HT1080 (cell line): Measurements from ENCODE around the gene EXOC1L. TPM values are rescaled to one million over a fixed set of nuclear protein-coding genes. Genes with fewer than 3 reads are reported as not detected.
"Not testable (repeated sequence)": the region's sequence is repeated elsewhere in the genome, so short reads cannot be mapped to it uniquely, and the experiment has no call there.

Source experiments
- DNase-seq: peaks from one replicate; pipeline ENCODE4 v3.0.0-alpha.2; 2015; ENCODE audit warnings: low read depth
- total RNA-seq: library from RNA; depleted of rRNA; stranded (reverse); fragments of >200 nt; shearing (Covaris generic); gene quantifications from 2 replicates; pipeline ENCODE4 v1.2.3, GENCODE V29; 2014

EXOC1L gene
- total RNA-seq, 1 experiment from 2014 or later, result not detected

- no peak for DNase-seq
Measured at GRCh38 chr4:55837903-55838302, 18.3 kb downstream of the EXOC1L start.

GRCh38 chr4:55838356-55838755 lies 18.8 kb downstream of the EXOC1L start:
- peak; percentile 23 for DNase-seq

- no peak for DNase-seq
Measured at GRCh38 chr4:55838952-55839351, 19.4 kb downstream of the EXOC1L start.

- DNase-seq, result no peak
Measured at GRCh38 chr4:55840956-55841355, 21.4 kb downstream of the EXOC1L start.

- DNase-seq, result not testable (repeated sequence)
Measured at GRCh38 chr4:55841373-55842239, 22.0 kb downstream of the EXOC1L start.

- not testable (repeated sequence) for DNase-seq
Measured at GRCh38 chr4:55842312-55842711, 22.7 kb downstream of the EXOC1L start.

GRCh38 chr4:55849724-55850123 lies 30.1 kb downstream of the EXOC1L start:
- DNase-seq, result no peak

GRCh38 chr4:55851885-55852284 lies 32.3 kb downstream of the EXOC1L start:
- no peak for DNase-seq

GRCh38 chr4:55853484-55854046 lies 34.0 kb downstream of the EXOC1L start, which contains the start of gene EXOC1:
EXOC1 (plus strand) TSS chr4:55853648; CDS start chr4:55858324, 4,676 bp downstream.
- DNase-seq, result peak; percentile 97

- DNase-seq, result no peak
Measured at GRCh38 chr4:55854129-55854528, 34.5 kb downstream of the EXOC1L start.

GRCh38 chr4:55857586-55857985 lies 38.0 kb downstream of the EXOC1L start:
- DNase-seq, result no peak

GRCh38 chr4:55859711-55860110 lies 40.1 kb downstream of the EXOC1L start:
- DNase-seq, result no peak

- DNase-seq, result no peak
Measured at GRCh38 chr4:55864577-55865223, 45.1 kb downstream of the EXOC1L start.

GRCh38 chr4:55865228-55865806 lies 45.7 kb downstream of the EXOC1L start:
- peak; percentile 81 for DNase-seq

GRCh38 chr4:55866290-55866907 lies 46.8 kb downstream of the EXOC1L start:
- peak; percentile 93 for DNase-seq

GRCh38 chr4:55866973-55867574 lies 47.5 kb downstream of the EXOC1L start:
- DNase-seq, result peak; percentile 71

- DNase-seq, result no peak
Measured at GRCh38 chr4:55868581-55869090, 49.0 kb downstream of the EXOC1L start.

- no peak for DNase-seq
Measured at GRCh38 chr4:55871299-55871800, 51.8 kb downstream of the EXOC1L start.

- no peak for DNase-seq
Measured at GRCh38 chr4:55874831-55875230, 55.2 kb downstream of the EXOC1L start.

GRCh38 chr4:55876387-55876786 lies 56.8 kb downstream of the EXOC1L start:
- no peak for DNase-seq

GRCh38 chr4:55879224-55879623 lies 59.6 kb downstream of the EXOC1L start:
- DNase-seq, result no peak
